ENCODE measurements around the gene SKIDA1.

SKIDA1 gene

GRCh38 chr10:21515361-21516241 lies 9.9 kb downstream of the SKIDA1 start:
- H3K4me3 ChIP-seq: peak overlapping the region; percentile 69
- 0 out of 2 replicates have a peak overlapping the region, but pooled peaks have one; percentile 46 for H3K27ac ChIP-seq
- no peaks in the 10 kb centered on the region for H3K36me3 ChIP-seq (ENCODE audit: insufficient read depth, low read length)
- DNase-seq (ENCODE audit: low read depth, low spot score): no peak
- TF ChIP-seq EZH2 (IDR thresholded peaks at IDR 0.05) (no peak), POLR2AphosphoS5 (IDR thresholded peaks at IDR 0.05; ENCODE audit: borderline replicate concordance, low read depth, low read length) (no peak), FOXP2 (optimal IDR thresholded peaks at IDR 0.05; ENCODE audit: control extremely low read depth, extremely low read length, insufficient read depth) (no peak)
- H3K9ac ChIP-seq (ENCODE audit: insufficient read length): no peak overlapping the region
- no peaks in the 10 kb centered on the region for H3K9me3 ChIP-seq (ENCODE audit: low read depth, low read length)

GRCh38 chr10:21514818-21515351 lies 10.6 kb downstream of the SKIDA1 start:
- Histone ChIP-seq H3K9ac (ENCODE audit: insufficient read length) (no peak overlapping the region), H3K4me3 (peak overlapping the region; percentile 69)
- TF ChIP-seq POLR2AphosphoS5 (IDR thresholded peaks at IDR 0.05; ENCODE audit: borderline replicate concordance, low read depth, low read length): no peak
- no peak for TF ChIP-seq FOXP2 (optimal IDR thresholded peaks at IDR 0.05; ENCODE audit: control extremely low read depth, extremely low read length, insufficient read depth)
- TF ChIP-seq EZH2 (IDR thresholded peaks at IDR 0.05): no peak

GRCh38 chr10:21514129-21514817 lies 11.2 kb downstream of the SKIDA1 start:
- Histone ChIP-seq H3K4me3 (peak overlapping the region; percentile 69), H3K36me3 (ENCODE audit: insufficient read depth, low read length) (no peaks in the 10 kb centered on the region), H3K9me3 (ENCODE audit: low read depth, low read length) (no peaks in the 10 kb centered on the region), H3K27ac (no peak overlapping the region), H3K9ac (ENCODE audit: insufficient read length) (no peak overlapping the region)
- no peak for DNase-seq (ENCODE audit: low read depth, low spot score)
- TF ChIP-seq POLR2AphosphoS5 (IDR thresholded peaks at IDR 0.05; ENCODE audit: borderline replicate concordance, low read depth, low read length): no peak
- no peak for TF ChIP-seq EZH2 (IDR thresholded peaks at IDR 0.05)
- no peak for TF ChIP-seq FOXP2 (optimal IDR thresholded peaks at IDR 0.05; ENCODE audit: control extremely low read depth, extremely low read length, insufficient read depth)

More at GRCh38 chr10:21514818-21515351, 10.6 kb downstream of the SKIDA1 start:
- 0 out of 2 replicates have a peak overlapping the region, but pooled peaks have one; percentile 46 for H3K27ac ChIP-seq
- H3K9me3 ChIP-seq (ENCODE audit: low read depth, low read length): no peaks in the 10 kb centered on the region
- no peaks in the 10 kb centered on the region for H3K36me3 ChIP-seq (ENCODE audit: insufficient read depth, low read length)
- no peak for DNase-seq (ENCODE audit: low read depth, low spot score)

- Histone ChIP-seq H3K36me3 (ENCODE audit: insufficient read depth, low read length) (no peaks in the 10 kb centered on the region), H3K4me3 (peak overlapping the region; percentile 18), H3K9me3 (ENCODE audit: low read depth, low read length) (no peaks in the 10 kb centered on the region), H3K9ac (ENCODE audit: insufficient read length) (no peak overlapping the region), H3K27ac (peak overlapping the region; percentile 25; the same call in 1 of the 2 replicates)
- TF ChIP-seq POLR2AphosphoS5 (IDR thresholded peaks at IDR 0.05; ENCODE audit: borderline replicate concordance, low read depth, low read length) (no peak), EZH2 (IDR thresholded peaks at IDR 0.05) (no peak), FOXP2 (optimal IDR thresholded peaks at IDR 0.05; ENCODE audit: control extremely low read depth, extremely low read length, insufficient read depth) (no peak)
- DNase-seq (ENCODE audit: low read depth, low spot score): no peak
Measured at GRCh38 chr10:21513405-21513788, 12.1 kb downstream of the SKIDA1 start.

GRCh38 chr10:21512573-21513404 lies 12.7 kb downstream of the SKIDA1 start:
- Histone ChIP-seq H3K27ac (peak overlapping the region; percentile 25; the same call in 1 of the 2 replicates), H3K36me3 (ENCODE audit: insufficient read depth, low read length) (no peaks in the 10 kb centered on the region), H3K4me3 (peak overlapping the region; percentile 18), H3K9me3 (ENCODE audit: low read depth, low read length) (no peaks in the 10 kb centered on the region), H3K9ac (ENCODE audit: insufficient read length) (no peak overlapping the region)
- TF ChIP-seq EZH2 (IDR thresholded peaks at IDR 0.05): no peak
- no peak for TF ChIP-seq POLR2AphosphoS5 (IDR thresholded peaks at IDR 0.05; ENCODE audit: borderline replicate concordance, low read depth, low read length)
- no peak for TF ChIP-seq FOXP2 (optimal IDR thresholded peaks at IDR 0.05; ENCODE audit: control extremely low read depth, extremely low read length, insufficient read depth)
- no peak for DNase-seq (ENCODE audit: low read depth, low spot score)

DNA sequence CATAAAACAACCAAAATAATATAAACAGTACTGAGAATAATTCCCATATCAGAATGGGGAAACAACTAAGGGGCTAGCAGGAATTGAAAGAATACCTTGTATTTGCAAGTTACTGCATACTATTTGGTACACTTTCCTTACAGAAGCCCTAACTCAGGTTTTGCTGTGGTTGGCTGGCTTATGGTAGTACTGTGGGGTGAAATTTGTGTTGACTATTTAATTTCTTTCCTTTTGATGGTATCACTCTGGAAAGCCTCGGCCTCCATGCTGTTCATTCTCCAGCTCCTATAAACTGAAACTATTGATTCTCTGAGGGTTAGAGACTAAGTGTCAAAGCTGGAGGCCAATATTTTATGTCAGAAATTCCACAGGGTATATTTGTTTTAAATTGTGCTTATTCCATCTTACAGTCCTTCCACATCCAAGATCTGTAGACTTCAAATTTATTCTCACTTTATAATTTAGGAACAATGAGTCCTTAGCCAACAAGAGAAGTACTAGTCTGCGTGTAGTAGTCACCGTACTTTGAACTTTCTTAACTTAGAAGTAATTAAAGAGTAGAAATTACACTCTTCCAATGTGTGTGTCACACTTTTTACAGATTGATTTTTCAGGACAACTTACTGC lies 13.4 kb downstream of the SKIDA1 start:
- Histone ChIP-seq H3K9ac (ENCODE audit: insufficient read length) (no peak overlapping the region), H3K36me3 (ENCODE audit: insufficient read depth, low read length) (no peaks in the 10 kb centered on the region), H3K9me3 (ENCODE audit: low read depth, low read length) (no peaks in the 10 kb centered on the region), H3K27ac (no peak overlapping the region), H3K4me3 (no peak overlapping the region)
- TF ChIP-seq FOXP2 (optimal IDR thresholded peaks at IDR 0.05; ENCODE audit: control extremely low read depth, extremely low read length, insufficient read depth): no peak
- no peak for TF ChIP-seq EZH2 (IDR thresholded peaks at IDR 0.05)
- no peak for TF ChIP-seq POLR2AphosphoS5 (IDR thresholded peaks at IDR 0.05; ENCODE audit: borderline replicate concordance, low read depth, low read length)
- no peak for DNase-seq (ENCODE audit: low read depth, low spot score)

DNA sequence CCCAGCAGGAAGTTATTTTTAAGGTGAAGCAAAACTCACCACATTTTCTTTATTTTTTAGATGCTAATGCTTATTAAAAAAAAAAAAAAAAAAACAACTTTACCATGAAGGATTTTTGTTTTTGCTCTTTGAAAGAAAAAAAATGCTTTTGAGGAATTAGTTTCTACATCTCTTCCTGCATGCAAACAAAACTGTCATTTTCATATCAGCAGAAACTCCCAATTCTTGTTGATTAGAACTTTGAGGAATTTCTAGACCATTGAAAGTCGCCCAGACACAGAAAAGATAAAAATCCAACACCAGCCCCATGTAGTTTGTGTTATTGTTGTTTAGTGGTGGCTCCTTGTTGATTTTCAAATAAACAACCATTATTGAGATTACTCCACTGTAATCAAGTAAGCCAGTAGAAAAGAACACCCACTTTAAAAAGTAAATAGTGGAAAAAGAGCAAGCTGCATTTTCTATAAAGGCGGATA lies 14.3 kb downstream of the SKIDA1 start:
- DNase-seq (ENCODE audit: low read depth, low spot score): no peak
- Histone ChIP-seq H3K4me3 (no peak overlapping the region), H3K27ac (no peak overlapping the region), H3K9me3 (ENCODE audit: low read depth, low read length) (no peaks in the 10 kb centered on the region), H3K36me3 (ENCODE audit: insufficient read depth, low read length) (no peaks in the 10 kb centered on the region), H3K9ac (ENCODE audit: insufficient read length) (no peak overlapping the region)
- TF ChIP-seq FOXP2 (optimal IDR thresholded peaks at IDR 0.05; ENCODE audit: control extremely low read depth, extremely low read length, insufficient read depth) (no peak), POLR2AphosphoS5 (IDR thresholded peaks at IDR 0.05; ENCODE audit: borderline replicate concordance, low read depth, low read length) (no peak), EZH2 (IDR thresholded peaks at IDR 0.05) (no peak)

All from SK-N-MC (cell line).